HUES6 (cell line): ENCODE measurements around the gene AGXT2.

ENCODE experiments used
- H3K27ac ChIP-seq: 2 replicates; pipeline ENCODE4 v1.7.0; 2013; ENCODE audit warnings: low read depth, mild to moderate bottlenecking, low read length, inconsistent platforms
- H3K27me3 ChIP-seq: 2 replicates; pipeline ENCODE4 v1.6.1; 2013; ENCODE audit warnings: low read length; ENCODE audit not compliant: control insufficient read depth, insufficient read depth
- H3K36me3 ChIP-seq: 2 replicates; pipeline ENCODE4 v1.6.1; 2013; ENCODE audit warnings: low read length; ENCODE audit not compliant: control insufficient read depth, insufficient read depth
- H3K4me1 ChIP-seq: 2 replicates; pipeline ENCODE4 v1.6.1; 2013; ENCODE audit warnings: low read length; ENCODE audit not compliant: control insufficient read depth, insufficient read depth
- H3K4me3 ChIP-seq: 2 replicates; pipeline ENCODE4 v1.5.1; 2013; ENCODE audit warnings: low read depth, low read length
- H3K9ac ChIP-seq: one replicate; pipeline ENCODE4 v1.6.1; 2013; ENCODE audit warnings: mild to moderate bottlenecking, low read length
- H3K9me3 ChIP-seq: 2 replicates; pipeline ENCODE4 v1.6.1; 2013; ENCODE audit warnings: low read depth, low read length; ENCODE audit not compliant: control insufficient read depth, insufficient read depth

AGXT2 gene

DNA sequence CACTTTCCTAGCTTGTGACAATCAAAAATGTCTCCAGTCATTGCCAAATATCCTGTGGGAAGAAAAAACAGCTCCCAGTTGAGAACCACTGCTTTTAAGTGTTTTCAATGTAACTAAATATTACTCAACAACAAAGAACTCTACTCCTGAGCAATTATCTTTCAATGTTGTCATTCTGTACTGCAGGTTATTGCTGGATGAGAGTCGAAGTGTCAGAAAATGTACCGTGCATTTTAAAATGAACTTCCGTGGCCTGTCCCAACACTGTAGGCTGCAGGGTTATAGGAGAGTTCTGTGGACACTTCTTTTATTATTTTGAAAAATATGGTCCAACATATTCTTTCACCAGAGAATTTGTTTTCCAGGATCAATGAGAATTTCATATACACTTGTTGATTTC, 34.8 kb upstream of the AGXT2 start:
- H3K9me3 ChIP-seq, result no peaks in the 10 kb centered on the region
- H3K27me3 ChIP-seq, result no peaks in the 10 kb centered on the region
- no peak overlapping the region for H3K9ac ChIP-seq
- no peak overlapping the region for H3K4me3 ChIP-seq
- H3K36me3 ChIP-seq, result no peaks in the 10 kb centered on the region
- no peak overlapping the region for H3K27ac ChIP-seq
- no peaks in the 10 kb centered on the region for H3K4me1 ChIP-seq

- Histone ChIP-seq H3K9me3 (no peaks in the 10 kb centered on the region), H3K27me3 (no peaks in the 10 kb centered on the region), H3K4me3 (no peak overlapping the region), H3K4me1 (no peaks in the 10 kb centered on the region), H3K27ac (no peak overlapping the region), H3K9ac (no peak overlapping the region), H3K36me3 (no peaks in the 10 kb centered on the region)
Observed at GRCh38 chr5:35081134-35081533, 33.4 kb upstream of the AGXT2 start.

DNA sequence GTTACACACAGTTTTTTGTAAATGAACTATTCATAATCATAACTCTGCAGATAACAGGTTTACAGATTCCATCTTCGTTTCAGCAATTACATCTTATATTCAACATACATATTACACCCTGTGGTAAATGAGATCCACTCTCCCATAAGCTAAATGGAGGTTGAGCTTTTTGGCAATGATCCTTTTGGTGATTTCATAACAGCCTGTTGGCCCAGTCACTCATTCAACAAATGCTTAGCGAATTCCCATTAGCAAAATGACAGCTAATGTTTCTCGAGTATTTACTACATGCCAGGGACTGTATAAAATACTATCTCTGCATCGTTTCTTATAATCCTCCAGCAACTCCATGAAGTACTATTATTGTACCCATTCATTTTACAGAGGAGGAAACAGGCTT, 25.4 kb upstream of the AGXT2 start:
- H3K4me1 ChIP-seq, result no peaks in the 10 kb centered on the region
- no peaks in the 10 kb centered on the region for H3K27me3 ChIP-seq
- no peaks in the 10 kb centered on the region for H3K36me3 ChIP-seq
- H3K27ac ChIP-seq, result no peak overlapping the region
- peaks cover 8% of the 10 kb centered on the region; the same call in 1 of the 2 replicates for H3K9me3 ChIP-seq
- no peak overlapping the region for H3K9ac ChIP-seq
- no peak overlapping the region for H3K4me3 ChIP-seq

- no peak overlapping the region for H3K4me3 ChIP-seq
- no peaks in the 10 kb centered on the region for H3K27me3 ChIP-seq
- no peaks in the 10 kb centered on the region for H3K4me1 ChIP-seq
- H3K9ac ChIP-seq, result no peak overlapping the region
- no peak overlapping the region for H3K27ac ChIP-seq
- peaks cover 8% of the 10 kb centered on the region; the same call in 1 of the 2 replicates for H3K9me3 ChIP-seq
- H3K36me3 ChIP-seq, result no peaks in the 10 kb centered on the region
Observed at GRCh38 chr5:35069188-35069587, 21.4 kb upstream of the AGXT2 start.

DNA sequence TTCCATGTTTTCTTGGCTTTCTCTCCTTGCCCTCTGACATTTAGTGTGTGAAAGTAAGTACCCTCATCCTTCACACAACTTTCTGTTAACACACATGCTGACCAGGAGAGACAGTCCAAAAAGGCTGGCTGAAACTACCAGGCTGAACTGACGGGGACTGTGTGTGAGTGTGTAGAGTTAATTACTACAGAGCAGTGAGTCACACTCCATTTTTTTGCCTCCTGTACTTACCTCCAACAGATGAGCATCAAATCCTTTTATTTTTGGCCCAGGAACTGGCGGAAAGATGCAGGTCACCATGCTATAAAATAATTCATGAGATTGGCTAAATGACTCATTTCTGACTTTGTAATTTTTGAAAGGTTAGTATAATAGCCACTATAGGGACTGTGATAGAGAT, 20.2 kb upstream of the AGXT2 start:
- Histone ChIP-seq H3K4me1 (no peaks in the 10 kb centered on the region), H3K36me3 (no peaks in the 10 kb centered on the region), H3K9ac (no peak overlapping the region), H3K4me3 (no peak overlapping the region), H3K9me3 (no peaks in the 10 kb centered on the region), H3K27ac (no peak overlapping the region), H3K27me3 (no peaks in the 10 kb centered on the region)

DNA sequence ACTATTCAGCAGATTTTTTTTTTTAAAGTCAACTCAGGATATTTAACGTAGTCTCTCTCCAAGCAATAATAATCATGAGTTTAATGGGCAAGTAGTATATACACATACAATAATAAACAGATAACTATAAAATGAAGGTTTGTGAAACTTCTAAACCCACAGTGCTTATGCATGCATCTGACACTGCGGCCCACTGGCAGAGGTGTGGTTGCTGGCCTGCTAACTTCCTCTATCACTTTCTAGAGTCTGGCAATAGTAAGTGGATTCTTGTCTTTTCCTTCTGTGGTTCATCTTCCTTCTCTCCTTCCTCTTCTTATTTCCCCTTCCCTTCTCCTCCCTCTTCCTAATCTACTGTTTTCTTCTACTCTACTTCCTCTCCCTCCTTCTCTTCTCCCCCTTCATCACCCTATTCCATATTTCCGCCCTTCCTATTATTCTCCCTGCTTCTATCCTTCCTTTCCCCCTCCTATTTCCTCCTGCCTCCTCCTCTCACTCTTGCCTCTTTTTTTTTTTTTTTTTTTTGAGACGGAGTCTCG, 18.6 kb upstream of the AGXT2 start:
- no peak overlapping the region for H3K9ac ChIP-seq
- H3K27me3 ChIP-seq, result no peaks in the 10 kb centered on the region
- no peaks in the 10 kb centered on the region for H3K4me1 ChIP-seq
- no peak overlapping the region for H3K27ac ChIP-seq
- H3K9me3 ChIP-seq, result no peaks in the 10 kb centered on the region
- H3K4me3 ChIP-seq, result no peak overlapping the region
- no peaks in the 10 kb centered on the region for H3K36me3 ChIP-seq

DNA sequence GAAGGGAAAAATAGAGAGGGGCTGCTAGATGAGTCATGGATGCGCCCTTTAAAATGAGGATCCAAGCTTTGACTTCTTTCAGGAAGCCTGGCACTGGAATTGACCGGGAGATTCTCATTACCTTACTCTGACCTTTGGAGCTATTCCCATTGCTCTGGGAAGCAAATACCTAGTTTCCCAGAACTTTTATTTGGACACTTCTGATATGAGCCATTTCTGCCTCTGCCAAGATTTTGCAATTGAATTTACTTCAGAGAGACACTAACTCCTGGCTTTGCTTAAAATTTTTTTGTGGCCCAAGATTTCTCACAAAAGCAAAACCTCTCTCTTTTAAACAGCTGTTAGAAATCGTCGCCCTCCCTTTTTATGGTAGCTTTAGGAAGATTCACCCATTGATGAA, 15.7 kb upstream of the AGXT2 start:
- H3K4me3 ChIP-seq, result no peak overlapping the region
- no peaks in the 10 kb centered on the region for H3K9me3 ChIP-seq
- H3K36me3 ChIP-seq, result no peaks in the 10 kb centered on the region
- no peaks in the 10 kb centered on the region for H3K27me3 ChIP-seq
- H3K27ac ChIP-seq, result no peak overlapping the region
- H3K4me1 ChIP-seq, result no peaks in the 10 kb centered on the region
- H3K9ac ChIP-seq, result no peak overlapping the region

DNA sequence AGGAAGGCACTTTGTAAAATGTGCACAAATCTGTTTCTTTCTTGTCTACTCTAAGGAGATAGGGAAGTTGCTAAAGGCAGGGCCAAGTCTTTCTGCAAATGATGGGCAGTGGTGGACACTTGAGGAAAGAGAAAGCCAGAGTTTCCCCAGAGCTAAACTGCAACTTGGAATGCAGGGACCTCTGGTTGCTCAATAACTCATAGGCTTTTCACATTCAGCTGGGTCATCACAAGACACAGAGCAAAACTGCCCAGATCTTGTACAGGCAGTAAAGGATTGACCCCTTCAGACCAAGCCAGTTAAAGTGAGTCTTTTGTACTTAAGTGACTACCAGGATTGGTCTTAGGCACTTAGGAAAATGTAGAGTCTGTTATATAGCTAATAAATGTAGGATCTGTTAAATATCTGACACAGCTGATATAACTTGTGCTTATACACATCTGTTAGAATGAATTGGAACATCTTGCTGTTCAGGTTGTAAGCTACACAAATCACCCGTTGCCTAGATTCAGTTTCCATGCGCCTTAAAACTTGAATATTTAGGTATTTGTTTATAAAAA, 13.5 kb upstream of the AGXT2 start:
- H3K36me3 ChIP-seq, result no peaks in the 10 kb centered on the region
- H3K4me3 ChIP-seq, result no peak overlapping the region
- H3K4me1 ChIP-seq, result no peaks in the 10 kb centered on the region
- H3K9ac ChIP-seq, result no peak overlapping the region
- no peaks in the 10 kb centered on the region for H3K9me3 ChIP-seq
- H3K27ac ChIP-seq, result no peak overlapping the region
- H3K27me3 ChIP-seq, result no peaks in the 10 kb centered on the region

- no peak overlapping the region for H3K9ac ChIP-seq
- 0 out of 2 replicates have a peak, but pooled peaks cover 7% of the 10 kb centered on the region for H3K4me1 ChIP-seq
- H3K27ac ChIP-seq, result no peak overlapping the region
- H3K9me3 ChIP-seq, result no peaks in the 10 kb centered on the region
- no peaks in the 10 kb centered on the region for H3K36me3 ChIP-seq
- H3K27me3 ChIP-seq, result no peaks in the 10 kb centered on the region
- no peak overlapping the region for H3K4me3 ChIP-seq
Observed at GRCh38 chr5:35060236-35060635, 12.5 kb upstream of the AGXT2 start.

- H3K4me1 ChIP-seq, result 0 out of 2 replicates have a peak, but pooled peaks cover 7% of the 10 kb centered on the region
- no peak overlapping the region for H3K9ac ChIP-seq
- H3K36me3 ChIP-seq, result no peaks in the 10 kb centered on the region
- H3K9me3 ChIP-seq, result no peaks in the 10 kb centered on the region
- H3K4me3 ChIP-seq, result no peak overlapping the region
- H3K27me3 ChIP-seq, result no peaks in the 10 kb centered on the region
- no peak overlapping the region for H3K27ac ChIP-seq
Observed at GRCh38 chr5:35059251-35059650, 11.5 kb upstream of the AGXT2 start.

GRCh38 chr5:35058374-35058788, 10.6 kb upstream of the AGXT2 start:
- Histone ChIP-seq H3K9ac (no peak overlapping the region), H3K27me3 (no peaks in the 10 kb centered on the region), H3K9me3 (no peaks in the 10 kb centered on the region), H3K4me3 (no peak overlapping the region), H3K27ac (no peak overlapping the region), H3K4me1 (0 out of 2 replicates have a peak, but pooled peaks cover 7% of the 10 kb centered on the region), H3K36me3 (no peaks in the 10 kb centered on the region)
